Small intestine (tissue), 7 donors: Measurements from ENCODE around the gene RBFOX2. TPM values are rescaled to one million over a fixed set of nuclear protein-coding genes. Genes with fewer than 3 reads are reported as not detected.
A peak's percentile ranks its signal among the peaks of the same experiment; 100 is the strongest.

Experiments used
- DNase-seq, 2 donors: peaks; one replicate each; pipeline versions ENCODE4 v3.0.0 to v3.0.0-alpha.2; 2013
- FAIRE-seq: peaks from 2 replicates; lab custom pipeline; 2012; peaks lifted over from hg19 to GRCh38; lab: Jason Lieb, UNC
- H3K27ac ChIP-seq, 3 donors: one replicate each; pipeline ENCODE4 v1.5.1; 2013; ENCODE audit warnings: low read length in 2 of 3, mild to moderate bottlenecking in 2 of 3, control low read depth in 1 of 3, inconsistent platforms in 1 of 3, low read depth in 1 of 3, moderate library complexity in 1 of 3
- H3K27me3 ChIP-seq, 3 donors: one replicate each; pipeline ENCODE4 v1.6.1; 2013; ENCODE audit warnings: low read length in 3 of 3, inconsistent platforms in 1 of 3; ENCODE audit not compliant: control insufficient read depth in 3 of 3, insufficient read depth in 3 of 3
- H3K36me3 ChIP-seq, 3 donors: one replicate each; pipeline ENCODE4 v1.6.1; 2013; ENCODE audit warnings: low read length in 3 of 3, inconsistent platforms in 1 of 3, low read depth in 1 of 3, mild to moderate bottlenecking in 1 of 3, moderate library complexity in 1 of 3; ENCODE audit not compliant: control insufficient read depth in 3 of 3, insufficient read depth in 2 of 3
- H3K4me1 ChIP-seq, 3 donors: one replicate each; pipeline ENCODE4 v1.6.1; 2013; ENCODE audit warnings: low read length in 2 of 3, inconsistent platforms in 1 of 3, low read depth in 1 of 3, mild to moderate bottlenecking in 1 of 3, moderate library complexity in 1 of 3; ENCODE audit not compliant: control insufficient read depth in 3 of 3, insufficient read depth in 2 of 3
- H3K4me3 ChIP-seq, 3 donors: one replicate each; pipeline ENCODE4 v1.5.1; 2013; ENCODE audit warnings: low read length in 3 of 3, control low read depth in 1 of 3, inconsistent platforms in 1 of 3, low read depth in 1 of 3, mild to moderate bottlenecking in 1 of 3, moderate library complexity in 1 of 3
- H3K9me3 ChIP-seq, 2 donors: one replicate each; pipeline ENCODE4 v1.6.1; 2013; ENCODE audit warnings: low read depth in 1 of 2, low read length in 1 of 2; ENCODE audit not compliant: control insufficient read depth in 2 of 2, insufficient read depth in 1 of 2
- WGBS, 3 donors: extraction: QIAGEN DNeasy Blood & Tissue Kit; methylation state at CpG; one replicate each; pipeline ENCODE4 v1.1.7; 2013; 5-methylcytosine and 5-hydroxymethylcytosine counted together
- polyA plus RNA-seq, 4 donors: library from polyadenylated mRNA; stranded (reverse) in 3 of 4; unstranded in 1 of 4; fragments of 200-250 nt in 3 of 4; fragments of 120-200 nt in 1 of 4; gene quantifications; one replicate each; pipeline versions ENCODE4 v1.2.1 to v1.2.3, GENCODE V29; 2013
- donor health status: healthy with polysubstance abuse.
- donor health status: control.
- donor health status: control.
- donor health status: Bipolar disorder and iron deficiency.
- donor health status: healthy.

Gene RBFOX2
- polyA plus RNA-seq, 4 donors, result 12.3 to 43.1 (median 23.8) TPM

GRCh38 chr22:35781898-35782297 is 246.7 kb downstream of the RBFOX2 start:
- H3K9me3 ChIP-seq, result no peaks in the 10 kb centered on the region
- H3K4me3 ChIP-seq, result no peak overlapping the region
- no peak overlapping the region for H3K27ac ChIP-seq
- H3K4me1 ChIP-seq, result no peaks in the 10 kb centered on the region
- peaks cover 0 to 25% (median 4%) of the 10 kb centered on the region in 3 donors for H3K36me3 ChIP-seq
- DNase-seq, result no peak
- FAIRE-seq, result no peak
- 85 to 93% (median 90%) methylated on average over 3 of the region's 3 CpGs for WGBS, 3 donors
- H3K27me3 ChIP-seq, result no peaks in the 10 kb centered on the region

GRCh38 chr22:35777335-35777975 is 251.2 kb downstream of the RBFOX2 start:
- Histone ChIP-seq H3K9me3 (no peaks in the 10 kb centered on the region), H3K4me3 (no peak overlapping the region), H3K27me3 (no peaks in the 10 kb centered on the region), H3K4me1 (no peaks in the 10 kb centered on the region), H3K36me3 (peaks cover 0 to 9% (median 4%) of the 10 kb centered on the region in 3 donors), H3K27ac (no peak overlapping the region)
- FAIRE-seq (no peak), DNase-seq (no peak)
- 86 to 93% (median 86%) methylated on average over 4 of the region's 4 CpGs for WGBS, 3 donors

- H3K27ac ChIP-seq, result no peak overlapping the region
- peaks cover 0 to 5% (median 0%) of the 10 kb centered on the region in 3 donors for H3K36me3 ChIP-seq
- DNase-seq (no peak), FAIRE-seq (no peak)
- H3K27me3 ChIP-seq, result no peaks in the 10 kb centered on the region
- no peaks in the 10 kb centered on the region for H3K4me1 ChIP-seq
- no peaks in the 10 kb centered on the region for H3K9me3 ChIP-seq
- no peak overlapping the region for H3K4me3 ChIP-seq
- WGBS, 3 donors, result 91 to 100% (median 95%) methylated on average over 2 of the region's 2 CpGs
These were observed 253.3 kb downstream of the RBFOX2 start for GRCh38 chr22:35775339-35775738.

GRCh38 chr22:35769974-35770373 is 258.6 kb downstream of the RBFOX2 start:
- H3K27ac ChIP-seq, result no peak overlapping the region
- FAIRE-seq, result no peak
- no peaks in the 10 kb centered on the region for H3K27me3 ChIP-seq
- H3K4me1 ChIP-seq, result no peaks in the 10 kb centered on the region
- H3K4me3 ChIP-seq, result no peak overlapping the region
- H3K9me3 ChIP-seq, result no peaks in the 10 kb centered on the region
- DNase-seq, result no peak
- peaks cover 0 to under 1% (median 0%) of the 10 kb centered on the region in 3 donors for H3K36me3 ChIP-seq

GRCh38 chr22:35766654-35767580 is 261.7 kb downstream of the RBFOX2 start:
- H3K4me1 ChIP-seq, result no peaks in the 10 kb centered on the region
- DNase-seq, result no peak
- no peak for FAIRE-seq
- WGBS, 3 donors, result 70 to 89% (median 88%) methylated on average over 10 of the region's 10 CpGs
- H3K27me3 ChIP-seq, result no peaks in the 10 kb centered on the region
- peaks cover 0 to 3% (median 1%) of the 10 kb centered on the region in 3 donors for H3K36me3 ChIP-seq
- no peaks in the 10 kb centered on the region for H3K9me3 ChIP-seq
- H3K27ac ChIP-seq, result peak overlapping the region in 1 of 3 donors; percentile 41
- H3K4me3 ChIP-seq, result no peak overlapping the region

- FAIRE-seq (no peak), DNase-seq (no peak)
- H3K27me3 ChIP-seq, result no peaks in the 10 kb centered on the region
- WGBS, 3 donors, result 89 to 96% (median 92%) methylated on average over 1 of the region's 1 CpG
- no peaks in the 10 kb centered on the region for H3K4me1 ChIP-seq
- H3K4me3 ChIP-seq, result no peak overlapping the region
- H3K9me3 ChIP-seq, result no peaks in the 10 kb centered on the region
- no peak overlapping the region for H3K27ac ChIP-seq
- H3K36me3 ChIP-seq, result peaks cover 0 to 12% (median 12%) of the 10 kb centered on the region in 3 donors
These were observed 267.6 kb downstream of the RBFOX2 start for GRCh38 chr22:35761037-35761436.

- FAIRE-seq, result no peak
- Histone ChIP-seq H3K36me3 (peaks cover 0 to 14% (median 10%) of the 10 kb centered on the region in 3 donors), H3K4me3 (no peak overlapping the region), H3K9me3 (no peaks in the 10 kb centered on the region), H3K27me3 (no peaks in the 10 kb centered on the region), H3K4me1 (no peaks in the 10 kb centered on the region), H3K27ac (no peak overlapping the region)
- no peak for DNase-seq
- 76 to 90% (median 86%) methylated on average over 1 of the region's 1 CpG for WGBS, 3 donors
These were observed 270.2 kb downstream of the RBFOX2 start for GRCh38 chr22:35758394-35758793.

- WGBS, 3 donors, result 93 to 97% (median 97%) methylated on average over 1 of the region's 1 CpG
- peak in 1 of 2 donors; percentile 60 for DNase-seq
- no peak overlapping the region for H3K27ac ChIP-seq
These were observed 271.9 kb downstream of the RBFOX2 start for GRCh38 chr22:35756722-35757121.

More at GRCh38 chr22:35756722-35757121, 271.9 kb downstream of the RBFOX2 start:
- Histone ChIP-seq H3K27me3 (no peaks in the 10 kb centered on the region), H3K4me3 (no peak overlapping the region), H3K4me1 (no peaks in the 10 kb centered on the region), H3K36me3 (peaks cover 0 to 11% (median 10%) of the 10 kb centered on the region in 3 donors), H3K9me3 (no peaks in the 10 kb centered on the region)
- FAIRE-seq, result no peak
